Limb (tissue), 2 donors: ENCODE measurements around the gene TP73.

Experiments
- DNase-seq, 2 donors: peaks; one replicate each; pipeline ENCODE4 v3.0.0-alpha.2; 2016; ENCODE audit errors: extremely low spot score in 2 of 2

The TP73 gene

DNA sequence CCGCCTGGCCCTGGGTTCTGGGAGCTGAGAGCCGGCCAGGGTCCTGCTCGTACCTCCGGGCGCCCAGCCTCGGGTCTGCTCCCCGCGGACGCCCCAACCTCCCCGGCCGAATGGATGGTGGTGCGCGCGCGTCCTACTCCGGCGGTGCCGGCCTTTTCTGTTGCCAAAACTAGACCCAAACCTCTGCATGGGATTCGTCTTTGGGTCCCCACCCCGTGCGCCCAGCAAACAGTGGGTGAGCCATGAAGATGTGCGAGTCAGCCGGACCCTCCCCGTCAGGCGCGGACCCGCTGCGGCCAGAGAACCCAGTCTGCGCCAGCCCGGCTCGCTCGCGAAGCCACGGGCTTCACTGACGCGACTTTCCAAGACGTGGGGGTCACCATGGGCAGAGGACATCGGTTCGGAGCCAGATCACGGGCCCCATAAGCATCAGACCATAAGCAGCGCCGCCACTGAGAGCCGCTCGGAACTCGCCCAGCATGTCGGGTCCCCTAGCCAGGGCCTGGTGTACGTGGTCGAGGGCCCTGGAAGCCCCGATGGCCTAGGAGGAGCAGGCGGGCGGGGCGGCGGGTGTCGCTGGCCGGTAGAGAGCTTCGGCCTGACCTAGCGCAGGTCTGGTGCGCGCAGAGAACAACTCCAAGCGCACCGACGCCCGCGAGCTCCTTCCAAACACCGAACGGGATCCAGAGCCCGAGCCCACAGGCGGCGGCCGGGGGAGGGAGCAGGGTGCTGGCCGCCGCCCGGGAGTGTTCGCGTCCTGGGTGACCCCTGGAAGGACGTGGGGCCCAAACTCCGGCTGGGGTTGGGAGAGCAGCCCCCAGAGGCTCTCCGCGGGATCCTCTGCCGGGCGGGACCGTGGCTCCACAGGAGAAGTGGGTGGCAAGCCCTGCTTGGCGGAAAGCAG lies 1.0 kb upstream of the TP73 start:
- no peak for DNase-seq

DNA sequence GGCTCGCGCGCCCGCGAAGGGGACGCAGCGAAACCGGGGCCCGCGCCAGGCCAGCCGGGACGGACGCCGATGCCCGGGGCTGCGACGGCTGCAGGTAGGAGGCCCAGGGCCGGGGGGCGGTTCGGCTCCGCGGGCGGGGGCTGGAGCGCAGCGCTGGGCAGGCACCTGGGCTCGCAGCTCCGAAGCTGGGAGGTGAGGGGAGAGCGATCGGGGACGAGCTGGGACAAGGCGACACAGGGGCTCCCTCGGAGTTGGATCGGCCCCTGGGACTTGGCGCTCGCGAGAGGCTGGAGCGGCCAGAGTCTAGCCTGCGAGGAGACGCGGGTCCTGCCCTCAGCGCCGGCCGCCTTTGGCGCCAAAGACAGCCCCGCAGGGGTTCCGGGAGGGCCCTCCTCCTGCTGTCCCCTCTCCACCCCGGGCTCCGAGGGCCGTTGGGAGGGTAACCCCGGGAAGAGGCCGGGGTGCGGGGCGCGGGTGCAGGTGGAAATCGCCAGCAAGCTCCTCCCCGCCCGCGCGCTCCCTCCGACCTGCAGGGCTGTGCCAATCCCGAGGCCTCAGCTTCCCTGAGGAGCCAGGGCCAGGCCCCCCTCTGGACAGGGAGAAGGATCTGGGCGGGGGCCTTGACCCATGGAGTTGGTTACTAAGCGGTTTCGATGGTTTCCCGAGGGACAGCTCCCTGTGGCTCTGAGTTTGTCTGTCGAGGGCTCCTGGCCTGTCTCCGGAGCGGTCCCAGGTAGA lies 401 bp downstream of the TP73 start:
- no peak for DNase-seq

DNA sequence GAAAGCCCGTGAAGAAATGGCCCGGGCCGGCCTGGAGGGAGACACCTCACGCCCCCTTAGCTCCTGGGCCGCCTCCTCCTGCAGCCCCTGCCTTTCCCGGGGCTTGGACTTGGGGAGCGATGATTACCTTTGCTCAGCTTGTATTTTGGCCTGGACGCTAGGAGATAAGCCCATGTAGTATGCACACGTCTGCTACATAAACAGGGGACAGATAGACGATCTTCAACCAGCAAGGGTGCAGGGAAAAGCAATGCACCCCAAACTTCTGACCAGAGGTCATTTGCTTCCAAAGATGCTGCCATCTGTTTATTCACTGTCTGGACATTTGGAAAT lies 936 bp downstream of the TP73 start:
- DNase-seq: no peak

DNA sequence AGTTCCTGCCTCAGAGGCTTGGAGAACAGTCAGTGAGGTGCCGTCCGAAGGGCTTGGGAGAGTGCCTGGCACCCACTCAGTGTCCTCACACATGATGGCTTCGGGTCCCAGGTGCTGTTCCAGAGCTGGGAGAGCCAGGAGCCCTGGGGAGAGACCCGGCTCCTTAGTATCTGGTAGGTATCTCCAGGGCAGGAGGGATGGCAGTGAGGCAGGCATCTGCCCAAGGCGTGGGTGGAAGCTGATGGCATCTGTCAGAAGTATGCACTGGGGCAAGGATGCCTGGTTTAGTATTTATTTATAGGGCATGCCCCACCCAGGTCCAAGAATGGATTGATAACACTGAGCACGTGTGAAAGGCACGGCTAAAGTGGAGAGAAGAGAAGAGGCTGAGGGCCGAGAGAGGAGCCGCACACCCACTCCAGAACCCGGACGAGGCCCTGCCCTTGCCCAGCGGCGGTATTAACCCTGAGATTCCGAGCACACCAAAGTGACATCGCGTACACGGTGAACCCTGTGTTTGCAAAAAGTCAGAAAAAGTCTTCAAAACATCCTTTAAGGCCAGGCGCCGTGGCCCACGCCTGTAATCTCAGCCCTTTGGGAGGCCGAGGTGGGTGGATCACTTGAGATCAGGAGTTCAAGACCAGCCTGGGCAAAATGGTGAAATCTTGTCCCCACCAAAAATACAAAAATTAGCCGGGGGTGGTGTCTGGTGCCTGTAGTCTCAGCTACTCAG lies 2.4 kb downstream of the TP73 start:
- DNase-seq: no peak

- DNase-seq: no peak
Observed at GRCh38 chr1:3656450-3657095, 4.3 kb downstream of the TP73 start.

DNA sequence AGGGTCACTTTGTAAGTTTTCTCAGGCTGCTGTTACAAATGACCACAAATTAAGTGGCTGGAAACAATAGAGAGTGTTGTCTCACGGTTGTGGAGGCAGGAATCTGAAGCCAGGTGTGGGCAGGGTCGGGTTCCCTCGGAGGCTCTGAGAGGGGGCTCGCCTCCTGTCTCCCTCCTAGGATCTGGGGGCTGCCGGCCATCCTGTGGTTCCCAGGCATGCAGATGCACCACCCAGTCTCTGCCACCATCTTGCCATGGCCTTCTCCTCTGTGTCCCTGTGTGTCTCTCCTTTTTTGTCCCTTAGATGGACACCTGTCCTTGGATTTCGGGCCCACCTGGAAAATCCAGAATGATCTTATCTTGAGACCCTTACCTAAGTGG lies 4.8 kb downstream of the TP73 start:
- no peak for DNase-seq

- no peak for DNase-seq
Observed at GRCh38 chr1:3657578-3658230, 5.4 kb downstream of the TP73 start.

DNA sequence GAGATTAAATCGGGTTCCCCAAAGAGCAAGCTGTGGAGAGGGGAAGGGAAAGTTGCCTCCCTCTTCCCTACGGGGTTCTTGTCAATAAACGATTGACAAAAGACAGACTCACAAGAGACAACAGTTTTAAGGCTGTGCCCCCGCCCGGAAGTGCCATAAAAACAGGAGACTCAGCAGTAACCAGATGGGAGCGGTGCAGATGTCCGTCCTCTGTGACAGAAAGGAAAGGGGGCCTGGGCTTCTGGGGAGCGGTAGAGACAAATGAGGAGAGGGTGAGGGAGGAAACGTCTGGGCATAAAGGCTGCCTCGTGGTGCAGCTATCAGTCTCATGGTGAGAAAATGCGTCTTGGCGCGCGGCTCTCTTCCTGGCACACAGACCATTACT lies 5.9 kb downstream of the TP73 start:
- no peak for DNase-seq

GRCh38 chr1:3659093-3659492 lies 6.8 kb downstream of the TP73 start:
- no peak for DNase-seq

DNA sequence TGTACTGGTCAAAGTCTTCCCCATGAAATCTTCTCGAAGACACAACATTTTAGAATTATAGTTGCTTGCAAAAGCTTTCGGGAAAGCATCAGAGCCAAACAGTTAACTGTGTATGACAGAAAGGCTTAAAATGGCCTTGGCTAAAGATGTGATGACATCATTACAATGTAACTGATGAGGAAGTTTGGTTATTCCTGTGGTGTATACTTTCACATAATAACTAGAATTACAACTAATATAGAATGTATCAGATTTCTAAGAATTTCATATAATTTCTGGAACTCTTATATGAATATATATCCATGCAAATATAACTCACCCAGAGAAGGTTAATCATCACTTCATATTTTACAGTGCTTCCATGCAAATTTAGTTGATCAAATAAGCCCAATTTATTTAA lies 8.4 kb downstream of the TP73 start:
- no peak for DNase-seq

DNA sequence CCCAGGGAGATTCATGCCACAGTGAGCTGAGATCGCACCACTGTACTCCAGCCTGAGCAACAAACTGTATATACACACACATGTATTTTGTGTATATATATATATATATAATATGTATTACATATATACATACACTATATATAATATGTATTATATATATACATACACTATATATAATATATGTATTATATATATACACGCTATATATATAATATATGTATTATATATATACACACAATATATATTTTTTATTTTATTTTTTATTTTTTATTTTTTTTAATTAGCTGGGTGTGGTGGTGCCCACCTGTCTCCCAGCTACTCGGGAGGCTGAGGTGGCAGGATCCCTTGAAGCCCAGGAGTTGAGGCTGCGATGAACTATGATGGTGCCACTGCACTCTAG lies 9.3 kb downstream of the TP73 start:
- DNase-seq: no peak

DNA sequence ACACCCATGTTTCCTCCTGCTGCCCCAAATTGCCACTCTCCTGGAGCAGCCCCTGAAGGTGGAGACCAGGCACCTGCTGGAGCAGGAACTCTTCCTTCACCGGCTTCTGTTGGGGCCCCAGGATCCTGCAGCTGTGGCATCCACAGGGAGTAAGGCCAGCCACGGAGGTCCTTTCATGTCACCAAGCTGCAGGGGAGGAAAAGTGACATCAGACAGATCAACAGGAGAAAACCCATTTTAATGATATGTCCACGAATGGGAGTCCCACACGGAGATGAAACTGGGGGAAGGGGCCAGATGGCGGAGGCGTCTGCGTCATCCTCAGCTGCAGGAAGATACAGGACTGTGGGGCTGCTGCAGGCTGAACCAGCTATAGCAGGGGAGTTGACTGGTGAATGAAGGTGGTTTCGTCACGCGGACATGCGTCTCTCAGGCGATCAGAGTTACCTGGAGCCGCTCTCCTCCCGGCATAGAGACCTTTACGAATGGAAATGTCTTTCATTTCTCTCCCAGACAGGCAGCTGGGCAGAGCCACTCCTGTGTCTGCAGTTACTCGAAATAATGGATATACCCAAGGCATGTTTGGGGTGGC lies 9.9 kb downstream of the TP73 start:
- DNase-seq: no peak

DNA sequence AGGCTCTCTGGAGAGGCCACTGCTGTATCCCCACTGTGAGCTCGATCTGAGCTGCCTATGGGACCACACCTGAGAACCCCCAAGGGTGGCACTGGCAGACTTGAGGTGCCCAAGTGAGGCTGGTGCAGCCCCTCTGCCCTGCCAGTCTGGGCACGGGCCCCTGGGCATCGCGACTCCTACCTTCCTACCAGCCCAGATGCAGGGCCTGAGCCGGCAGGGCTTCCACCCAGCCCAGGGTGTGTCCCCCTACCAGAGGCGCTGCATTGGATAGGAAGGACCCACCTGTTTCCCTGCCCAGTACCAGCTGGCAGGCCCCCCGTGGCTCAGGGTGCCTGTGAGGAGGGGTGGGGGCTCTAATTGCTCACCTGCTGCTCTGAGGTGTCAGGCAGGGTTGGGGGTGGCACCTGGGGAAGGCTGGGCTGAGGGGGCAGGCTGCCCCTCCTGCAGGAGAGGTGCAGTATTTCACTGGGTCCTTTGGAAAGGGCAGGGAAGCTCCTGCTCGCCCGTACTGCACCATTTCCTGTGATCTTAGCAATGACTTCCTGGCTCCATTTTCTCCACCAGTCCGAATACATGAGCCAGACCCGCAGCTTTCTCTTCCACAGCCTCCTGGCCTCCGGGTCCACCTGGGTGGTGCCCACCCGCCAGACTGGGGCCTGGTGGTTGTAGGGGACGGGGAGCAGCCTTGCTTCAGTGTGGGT lies 11.8 kb downstream of the TP73 start:
- DNase-seq: no peak

DNA sequence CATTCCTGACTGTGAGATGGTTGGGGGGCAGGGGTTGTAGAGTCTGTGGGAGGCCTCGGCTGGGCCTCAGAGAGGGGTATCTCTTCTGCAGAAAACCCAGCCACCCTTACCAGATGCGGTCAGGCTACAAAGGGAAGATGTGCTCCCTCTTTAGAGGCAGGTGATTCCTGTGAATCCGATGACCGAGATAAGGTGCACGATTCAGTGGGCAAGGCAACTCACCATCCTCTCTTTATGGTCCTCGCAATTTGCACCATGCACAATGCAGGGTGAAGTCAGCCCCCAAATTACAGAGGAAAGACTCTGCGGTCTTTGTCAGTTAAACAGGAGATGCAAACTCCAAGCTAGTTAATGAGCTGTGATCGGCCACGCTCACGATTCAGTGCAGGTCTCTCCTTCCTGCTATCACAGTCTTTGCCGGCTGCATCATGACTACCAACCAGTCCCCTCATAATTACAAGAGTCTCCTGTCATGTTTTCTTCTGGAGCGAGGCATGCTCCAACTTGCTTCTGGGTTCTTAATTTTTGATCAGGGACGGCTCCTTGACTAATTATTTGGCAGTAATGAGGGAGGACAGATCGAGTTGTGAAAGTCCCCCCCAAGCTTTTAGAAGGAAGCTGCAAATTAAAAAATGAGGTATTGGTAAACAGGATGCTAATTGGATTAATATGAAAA lies 12.5 kb downstream of the TP73 start:
- no peak for DNase-seq

- DNase-seq: no peak
Observed at GRCh38 chr1:3668148-3668547, 15.8 kb downstream of the TP73 start.

DNA sequence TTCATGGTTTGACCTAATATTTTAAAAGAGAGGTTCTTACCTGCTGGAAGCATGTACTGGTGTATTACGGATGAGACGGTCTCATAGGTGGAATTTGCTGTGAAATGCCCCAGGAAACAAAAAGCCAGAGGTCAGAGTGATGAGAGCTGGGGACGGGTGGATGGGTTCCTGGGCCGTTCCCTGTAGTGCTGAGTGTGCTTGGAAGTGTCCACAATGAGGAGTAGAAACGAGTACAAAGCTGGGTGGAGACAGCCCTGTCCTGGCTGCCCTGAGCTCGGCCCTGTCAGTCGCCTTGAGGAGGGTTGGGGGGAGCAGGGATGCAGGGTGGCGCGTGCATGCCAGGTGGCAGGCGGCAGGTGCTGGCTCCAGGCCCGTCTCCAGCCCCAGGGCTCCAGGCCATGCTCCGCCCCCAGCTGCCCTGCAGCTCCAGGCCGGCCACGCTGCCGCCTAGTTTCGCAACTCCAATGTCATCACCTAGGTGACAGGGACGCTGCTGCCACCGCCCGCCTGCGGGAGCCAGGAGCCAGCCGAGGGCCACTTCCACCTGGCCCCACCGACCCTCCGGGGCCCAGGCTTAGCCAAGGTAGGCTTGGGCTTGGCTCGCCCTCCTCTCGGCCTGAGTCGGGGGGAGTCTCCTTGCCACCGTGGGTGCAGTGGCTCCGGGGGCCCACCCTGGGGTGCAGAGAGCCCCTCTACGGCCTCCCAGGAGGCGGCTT lies 16.4 kb downstream of the TP73 start:
- no peak for DNase-seq

DNA sequence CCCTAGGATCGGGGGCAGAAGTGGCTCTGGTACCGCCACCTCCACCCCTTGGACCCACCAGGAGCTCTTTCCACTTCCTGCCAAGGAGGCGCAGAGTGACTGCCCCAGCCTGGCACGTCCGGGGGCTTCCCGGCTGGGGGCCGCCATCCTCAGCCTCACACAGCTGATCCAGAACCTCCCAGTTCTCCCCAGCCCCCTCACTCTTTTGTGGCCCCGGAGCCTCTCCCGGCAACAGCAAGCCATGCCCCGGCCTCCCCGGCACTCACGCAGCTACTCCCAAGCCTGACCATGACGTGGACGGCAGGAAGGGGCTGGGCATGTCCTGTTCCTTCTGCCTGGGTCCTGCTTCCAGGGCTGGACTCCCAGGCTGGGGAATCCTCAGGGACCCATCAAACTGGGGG lies 17.1 kb downstream of the TP73 start:
- DNase-seq: no peak

- no peak for DNase-seq
Observed at GRCh38 chr1:3669971-3670431, 17.7 kb downstream of the TP73 start.

GRCh38 chr1:3670823-3671265 lies 18.5 kb downstream of the TP73 start:
- no peak for DNase-seq
